GM12878 (cell line): ENCODE measurements around the gene TARP.

Experiments
- ATAC-seq: fragments of 200-7000 bp; cut with Tn5 transposase; 3 replicates; pipeline ENCODE4 v1.9.1; 2020; ENCODE audit warnings: mild to moderate bottlenecking, moderate library complexity
- BruUV-seq: library from RNA; stranded (reverse); fragments of 400-500 nt; replicated peaks from 2 replicates; lab custom pipeline; 2021; lab: Mats Ljungman, UMichigan
- CTCF ChIA-PET: fragments of 300-600 bp; sonication (Branson Sonifier 250); formaldehyde crosslinking; extraction: SDS; loops from one replicate; lab custom pipeline; 2021; ENCODE audit warnings: inconsistent platforms; lab: Yijun Ruan, JAX
- POLR2A ChIA-PET: fragments of 350-600 bp; formaldehyde crosslinking; extraction: SDS; loops from one replicate; lab custom pipeline; 2021; ENCODE audit warnings: inconsistent platforms; lab: Charles Lee
- RAD21 ChIA-PET: fragments of 300-600 bp; sonication (Branson Sonifier 250); formaldehyde crosslinking; loops from one replicate; lab custom pipeline; 2023; ENCODE audit warnings: antibody characterized with exemption; ENCODE audit not compliant: unreplicated experiment; lab: Charles Lee
- SMC1A ChIA-PET: fragments of 300-600 bp; sonication (Branson Sonifier 250); formaldehyde crosslinking; loops from one replicate; lab custom pipeline; 2023; ENCODE audit not compliant: unreplicated experiment, uncharacterized antibody; lab: Charles Lee
- DNase-seq: peaks from one replicate; pipeline ENCODE4 v3.0.0-alpha.2; 2011; ENCODE audit warnings: low read depth, low spot score
- FAIRE-seq: peaks from 3 replicates; lab custom pipeline; 2011; peaks lifted over from hg19 to GRCh38; lab: Jason Lieb, UNC
- H2AFZ ChIP-seq: 2 replicates; pipeline ENCODE4 v1.6.0; 2011; ENCODE audit warnings: low read depth, low read length, control low read depth; ENCODE audit not compliant: control insufficient read depth
- H3K27ac ChIP-seq: 2 replicates; pipeline ENCODE4 v1.5.1; 2011; ENCODE audit warnings: control low read depth; ENCODE audit not compliant: control insufficient read depth, insufficient read depth
- H3K27me3 ChIP-seq, 2 experiments: replicated peaks in 1 of 2; 2 replicates each; pipeline versions ENCODE4 v1.6.0 to v1.6.1; 2011; ENCODE audit warnings: low read length in 1 of 2; ENCODE audit not compliant: control insufficient read depth in 2 of 2, insufficient read depth in 2 of 2
- H3K36me3 ChIP-seq, 2 experiments: 2 replicates each; pipeline ENCODE4 v1.5.1; 2011; ENCODE audit warnings: low read length in 1 of 2; ENCODE audit not compliant: control insufficient read depth in 2 of 2, insufficient read depth in 2 of 2
- H3K4me1 ChIP-seq: 2 replicates; pipeline ENCODE4 v1.6.1; 2011; ENCODE audit warnings: mild to moderate bottlenecking, low read length, moderate library complexity, mixed read lengths; ENCODE audit not compliant: control insufficient read depth, insufficient read depth
- H3K4me2 ChIP-seq: 2 replicates; pipeline ENCODE4 v1.6.0; 2011; ENCODE audit warnings: control low read depth; ENCODE audit not compliant: control insufficient read depth, insufficient read depth
- H3K4me3 ChIP-seq: fragments of 200-600 bp; sonication (generic); 2 replicates; pipeline ENCODE4 v1.5.1; 2016
- H3K79me2 ChIP-seq: 2 replicates; pipeline ENCODE4 v1.6.0; 2011; ENCODE audit warnings: low read length; ENCODE audit not compliant: control insufficient read depth, insufficient read depth
- H3K9ac ChIP-seq: 2 replicates; pipeline ENCODE4 v1.8.0; 2011; ENCODE audit warnings: low read length, control low read depth, mixed read lengths; ENCODE audit not compliant: control insufficient read depth, insufficient read depth
- H3K9me3 ChIP-seq: replicated peaks from 3 replicates; pipeline ENCODE4 v1.5.1; 2011; ENCODE audit warnings: mild to moderate bottlenecking, low read length; ENCODE audit not compliant: control insufficient read depth, insufficient read depth
- H4K20me1 ChIP-seq: 2 replicates; pipeline ENCODE4 v1.6.0; 2011; ENCODE audit not compliant: control insufficient read depth, insufficient read depth
- ASH2L ChIP-seq: fragments of 300-600, 200-600 bp; sonication (generic); IDR thresholded peaks from 2 replicates; pipeline ENCODE4 v1.6.1; 2017; ENCODE audit warnings: low read depth, mild to moderate bottlenecking, borderline replicate concordance
- BMI1 ChIP-seq: fragments of 450-650 bp; IDR thresholded peaks from 2 replicates; pipeline ENCODE4 v1.6.1; 2016; ENCODE audit warnings: mild to moderate bottlenecking, moderate library complexity, borderline replicate concordance
- EED ChIP-seq: sonication (generic); IDR thresholded peaks from 2 replicates; pipeline ENCODE4 v1.6.1; 2016; ENCODE audit warnings: antibody characterized with exemption, low read depth
- IRF5 ChIP-seq: fragments of 450-650 bp; IDR thresholded peaks from 2 replicates; pipeline ENCODE4 v1.6.1; 2017; ENCODE audit warnings: borderline replicate concordance
- JUNB ChIP-seq: IDR thresholded peaks from 2 replicates; pipeline ENCODE4 v1.6.1; 2016; ENCODE audit warnings: antibody characterized with exemption, mild to moderate bottlenecking
- MAX ChIP-seq: IDR thresholded peaks from 2 replicates; pipeline ENCODE4 v1.6.1; 2012; ENCODE audit warnings: low read depth, low read length, improper control_type of control experiment
- NR2C1 ChIP-seq: fragments of 450-650 bp; IDR thresholded peaks from 2 replicates; pipeline ENCODE4 v1.6.1; 2017; ENCODE audit warnings: antibody characterized with exemption, mild to moderate bottlenecking, moderate library complexity
- NR2C2 ChIP-seq: IDR thresholded peaks from 2 replicates; pipeline ENCODE4 v1.6.1; 2011; ENCODE audit warnings: borderline replicate concordance, low read depth; ENCODE audit not compliant: control insufficient read depth, insufficient read length
- SKIL ChIP-seq: fragments of 450-650 bp; IDR thresholded peaks from 2 replicates; pipeline ENCODE4 v1.6.1; 2017; ENCODE audit warnings: mild to moderate bottlenecking, low read depth, inconsistent platforms; ENCODE audit not compliant: poor library complexity, severe bottlenecking
- SPI1 ChIP-seq: IDR thresholded peaks from 2 replicates; pipeline ENCODE4 v1.6.1; 2011; ENCODE audit warnings: low read depth, mild to moderate bottlenecking, low read length, moderate library complexity, borderline replicate concordance; ENCODE audit not compliant: insufficient read depth
- TCF3 ChIP-seq: IDR thresholded peaks from 2 replicates; pipeline ENCODE4 v1.6.1; 2012; ENCODE audit warnings: low read depth, mild to moderate bottlenecking, low read length, borderline replicate concordance; ENCODE audit not compliant: insufficient read depth
- TCF7 ChIP-seq: IDR thresholded peaks from 2 replicates; pipeline ENCODE4 v1.6.1; 2014; ENCODE audit warnings: antibody characterized with exemption, borderline replicate concordance
- YY1 ChIP-seq: IDR thresholded peaks from 2 replicates; pipeline ENCODE4 v1.6.1; 2011; ENCODE audit warnings: low read depth, mild to moderate bottlenecking, low read length
- WGBS: methylation state at CpG from one replicate; pipeline ENCODE4 v1.1.6; 2016; ENCODE audit warnings: low lambda C conversion rate; ENCODE audit not compliant: insufficient replicate concordance, insufficient coverage; ENCODE audit errors: missing lambda C conversion rate; 5-methylcytosine and 5-hydroxymethylcytosine counted together
- in situ Hi-C: fragments of 300-500 bp; cut with MboI; formaldehyde crosslinking; loops from 9 replicates; pipeline ENCODE4 v1.14.3; 2018; ENCODE audit warnings: mixed read lengths
- intact Hi-C: fragments of 100-400 bp; cut with micrococcal nuclease; formaldehyde crosslinking; loops from one replicate; pipeline ENCODE4 v1.14.2; 2022; ENCODE audit not compliant: unreplicated experiment
- TF ChIP-seq, protein P1 (sequence below): fragments of 450-650 bp; IDR thresholded peaks from 2 replicates; pipeline ENCODE4 v1.6.1; 2016; ENCODE audit warnings: mild to moderate bottlenecking
- TF ChIP-seq, protein P2 (sequence below): IDR thresholded peaks from 2 replicates; pipeline ENCODE4 v1.6.1; 2012; ENCODE audit warnings: low read depth, low read length, improper control_type of control experiment

The TARP gene

DNA sequence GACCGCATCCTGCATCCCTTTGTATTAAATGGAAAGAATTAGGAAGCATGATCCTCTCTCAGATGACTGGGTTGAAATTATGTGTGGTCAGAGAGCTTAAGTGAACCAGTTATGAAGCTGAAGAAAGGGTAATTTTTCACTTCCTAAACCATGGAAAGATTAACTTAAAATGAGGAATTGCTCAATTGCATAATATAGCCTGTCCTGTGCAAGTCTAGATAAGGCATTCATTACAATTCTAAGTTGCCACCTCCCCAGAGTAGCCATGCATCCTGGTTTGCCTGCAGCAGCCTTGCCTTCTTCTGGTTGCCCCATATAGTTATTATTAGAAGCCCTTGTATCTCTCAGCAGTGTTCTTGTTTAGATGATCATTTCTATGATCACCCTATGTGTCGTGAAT is 50.1 kb downstream of the TARP start (continued):
- TF ChIP-seq BMI1 (no peak), SPI1 (no peak)
- TF ChIP-seq, all 136 proteins: peak for 0

DNA sequence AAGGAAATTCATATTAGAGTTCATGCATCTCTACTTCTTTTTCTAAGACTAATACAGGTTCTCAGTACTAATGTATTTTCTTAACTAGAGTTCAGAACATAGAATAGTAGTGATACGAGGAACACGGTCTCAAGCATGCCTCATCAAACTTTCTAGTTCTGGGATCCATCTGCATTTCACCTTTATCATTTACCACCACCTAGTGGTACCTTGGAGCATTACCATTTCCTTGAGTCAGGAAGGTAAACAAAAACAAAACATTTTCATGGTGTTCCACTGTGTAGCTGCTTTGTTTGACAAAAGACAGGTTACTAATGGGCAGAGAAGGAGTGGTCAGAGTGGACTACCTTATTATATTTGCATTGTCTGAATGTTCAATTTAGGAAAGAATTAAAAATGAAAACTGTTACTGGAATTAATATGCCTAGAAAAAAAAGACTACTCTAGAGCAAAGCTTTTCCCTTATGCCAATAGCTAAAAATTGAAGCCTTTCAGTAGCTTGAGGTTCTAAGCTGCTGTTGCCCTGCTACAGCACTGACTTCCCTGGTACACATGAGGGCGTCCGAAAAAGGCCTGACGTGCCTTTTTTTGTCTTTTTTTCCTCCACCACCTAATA is 50.8 kb downstream of the TARP start:
- H3K27ac ChIP-seq = no peak overlapping the region
- in situ Hi-C loops = loop anchor here (5.0 to 25.0 kb wide), 3 partner anchors 115 to 320 kb away; no protein-coding TSS in a partner anchor
- TF ChIP-seq EED (no peak), ASH2L (no peak), MAX (no peak), YY1 (0 out of 2 replicates have a peak, but pooled peaks have one; percentile 32), IRF5 (no peak), TCF3 (no peak), SKIL (peak; percentile 26), NR2C2 (no peak), JUNB (no peak), NR2C1 (no peak), TCF7 (no peak)
- TF ChIP-seq, protein P1, sequence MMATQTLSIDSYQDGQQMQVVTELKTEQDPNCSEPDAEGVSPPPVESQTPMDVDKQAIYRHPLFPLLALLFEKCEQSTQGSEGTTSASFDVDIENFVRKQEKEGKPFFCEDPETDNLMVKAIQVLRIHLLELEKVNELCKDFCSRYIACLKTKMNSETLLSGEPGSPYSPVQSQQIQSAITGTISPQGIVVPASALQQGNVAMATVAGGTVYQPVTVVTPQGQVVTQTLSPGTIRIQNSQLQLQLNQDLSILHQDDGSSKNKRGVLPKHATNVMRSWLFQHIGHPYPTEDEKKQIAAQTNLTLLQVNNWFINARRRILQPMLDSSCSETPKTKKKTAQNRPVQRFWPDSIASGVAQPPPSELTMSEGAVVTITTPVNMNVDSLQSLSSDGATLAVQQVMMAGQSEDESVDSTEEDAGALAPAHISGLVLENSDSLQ = no peak
- TF ChIP-seq, protein P2, sequence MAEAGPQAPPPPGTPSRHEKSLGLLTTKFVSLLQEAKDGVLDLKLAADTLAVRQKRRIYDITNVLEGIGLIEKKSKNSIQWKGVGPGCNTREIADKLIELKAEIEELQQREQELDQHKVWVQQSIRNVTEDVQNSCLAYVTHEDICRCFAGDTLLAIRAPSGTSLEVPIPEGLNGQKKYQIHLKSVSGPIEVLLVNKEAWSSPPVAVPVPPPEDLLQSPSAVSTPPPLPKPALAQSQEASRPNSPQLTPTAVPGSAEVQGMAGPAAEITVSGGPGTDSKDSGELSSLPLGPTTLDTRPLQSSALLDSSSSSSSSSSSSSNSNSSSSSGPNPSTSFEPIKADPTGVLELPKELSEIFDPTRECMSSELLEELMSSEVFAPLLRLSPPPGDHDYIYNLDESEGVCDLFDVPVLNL = no peak

More for the DNA sequence above, 50.8 kb downstream of the TARP start:
- peaks cover 13 to 48% of the 10 kb centered on the region in 2 experiments for H3K36me3 ChIP-seq
- no peaks in the 10 kb centered on the region for H3K79me2 ChIP-seq
- peak; percentile 87 for ATAC-seq
- no TSS peak for BruUV-seq
- H4K20me1 ChIP-seq = no peaks in the 10 kb centered on the region
- no peaks in the 10 kb centered on the region for H3K27me3 ChIP-seq
- H3K4me1 ChIP-seq = no peaks in the 10 kb centered on the region
- SMC1A ChIA-PET = interaction anchor here (0.8 to 10.3 kb wide), 36 partner anchors 10 to 331 kb away, joined by 3 to 289 read pairs (median 5); partner anchors contain the start of gene SFRP4
- FAIRE-seq = peak; percentile 84
- POLR2A ChIA-PET = interaction anchor here (0.6 kb wide), 1 partner anchor 1747 kb away, joined by 5 read pairs; no protein-coding TSS in a partner anchor
- H3K4me2 ChIP-seq = no peak overlapping the region
- H3K9me3 ChIP-seq = no peaks in the 10 kb centered on the region
- RAD21 ChIA-PET = interaction anchor here (0.7 to 10.5 kb wide), 14 partner anchors 9 to 321 kb away, joined by 3 to 229 read pairs (median 5); no protein-coding TSS in a partner anchor
- DNase-seq = peak; percentile 34
- no peak overlapping the region for H3K9ac ChIP-seq
- CTCF ChIA-PET = interaction anchor here (0.7 to 10.3 kb wide), 38 partner anchors 10 to 321 kb away, joined by 3 to 430 read pairs (median 6); partner anchors contain the start of genes EPDR1, SFRP4 and TARP
- 70% methylated on average over 5 of the region's 5 CpGs for WGBS
- intact Hi-C loops = loop anchor here (1.0 to 5.0 kb wide), 3 partner anchors 115 to 320 kb away; partner anchors contain the start of gene SFRP4
- no peak overlapping the region for H3K4me3 ChIP-seq
- H2AFZ ChIP-seq = no peak overlapping the region
